ENCODE data around the gene AK3.

Gene AK3

DNA sequence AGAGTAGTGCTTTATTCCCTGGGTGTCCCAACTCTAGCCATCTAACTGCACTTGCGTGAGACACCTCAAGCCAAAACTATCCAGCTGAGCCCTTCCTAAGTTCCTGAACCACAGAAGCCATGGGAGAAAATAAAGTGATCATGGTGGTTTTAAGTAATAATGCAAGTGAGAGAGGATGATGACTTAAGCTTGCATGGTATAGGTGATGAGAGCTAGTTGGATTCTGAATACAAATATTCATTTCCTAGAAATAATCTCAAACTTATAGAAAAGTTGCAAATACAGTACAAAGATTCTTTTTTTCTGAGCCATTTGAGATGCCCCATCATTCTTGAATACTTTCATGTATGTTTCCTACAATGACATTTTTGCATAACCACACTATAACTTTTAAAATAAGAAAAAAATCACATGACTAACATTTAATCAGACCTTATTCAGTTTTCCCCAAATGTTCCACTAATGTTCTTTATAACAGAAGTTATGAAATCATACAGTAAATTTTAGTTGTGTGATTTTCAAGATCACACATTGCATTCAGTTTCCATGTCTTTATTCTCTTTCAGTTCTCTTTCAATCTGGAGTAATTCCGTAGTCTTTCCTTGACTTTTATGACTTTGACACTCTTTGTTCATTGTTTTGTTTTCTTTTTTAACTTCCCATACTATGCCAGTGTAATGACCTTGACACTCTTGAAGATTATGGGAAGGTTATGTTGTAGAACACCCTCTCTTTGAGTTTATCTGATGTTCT lies 5.5 kb upstream of the AK3 start:
- DNase-seq: no peak

DNA sequence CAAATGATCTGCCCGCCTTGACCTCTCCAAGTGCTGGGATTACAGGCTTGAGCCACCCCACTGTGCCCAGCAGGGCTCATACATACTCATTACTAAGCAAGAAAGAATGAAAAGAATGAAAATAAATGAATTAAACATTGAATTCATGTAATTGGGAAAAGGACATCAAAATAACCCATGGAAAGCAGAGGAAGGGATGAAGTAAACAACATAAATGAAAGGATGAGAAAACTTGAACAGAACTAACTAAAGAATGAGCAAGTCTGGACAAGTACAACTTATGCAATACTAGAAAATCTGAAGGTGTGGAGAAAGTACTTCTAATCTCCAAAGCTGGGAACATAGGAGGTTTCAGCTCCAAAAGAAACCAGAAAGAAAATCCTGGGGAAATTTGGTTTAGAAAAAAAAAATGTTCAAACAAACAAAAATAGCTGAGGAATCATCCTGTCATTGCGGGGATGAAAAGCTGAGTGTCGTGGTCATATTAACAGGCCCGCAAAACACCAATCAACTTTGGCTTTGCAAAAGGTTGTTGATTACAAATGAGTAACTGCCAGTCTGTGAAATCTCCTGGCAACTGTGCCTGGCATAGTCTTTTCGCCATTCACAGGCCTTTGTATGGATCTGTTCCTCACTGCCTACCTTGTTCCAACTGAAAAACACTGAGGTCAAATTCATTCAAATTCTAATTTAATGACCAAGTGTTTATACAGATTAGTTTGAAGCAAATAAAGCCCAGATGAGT lies 2.3 kb upstream of the AK3 start:
- no peak for DNase-seq

GRCh38 chr9:4742246-4742645 lies 1.2 kb upstream of the AK3 start:
- no peak for DNase-seq

DNA sequence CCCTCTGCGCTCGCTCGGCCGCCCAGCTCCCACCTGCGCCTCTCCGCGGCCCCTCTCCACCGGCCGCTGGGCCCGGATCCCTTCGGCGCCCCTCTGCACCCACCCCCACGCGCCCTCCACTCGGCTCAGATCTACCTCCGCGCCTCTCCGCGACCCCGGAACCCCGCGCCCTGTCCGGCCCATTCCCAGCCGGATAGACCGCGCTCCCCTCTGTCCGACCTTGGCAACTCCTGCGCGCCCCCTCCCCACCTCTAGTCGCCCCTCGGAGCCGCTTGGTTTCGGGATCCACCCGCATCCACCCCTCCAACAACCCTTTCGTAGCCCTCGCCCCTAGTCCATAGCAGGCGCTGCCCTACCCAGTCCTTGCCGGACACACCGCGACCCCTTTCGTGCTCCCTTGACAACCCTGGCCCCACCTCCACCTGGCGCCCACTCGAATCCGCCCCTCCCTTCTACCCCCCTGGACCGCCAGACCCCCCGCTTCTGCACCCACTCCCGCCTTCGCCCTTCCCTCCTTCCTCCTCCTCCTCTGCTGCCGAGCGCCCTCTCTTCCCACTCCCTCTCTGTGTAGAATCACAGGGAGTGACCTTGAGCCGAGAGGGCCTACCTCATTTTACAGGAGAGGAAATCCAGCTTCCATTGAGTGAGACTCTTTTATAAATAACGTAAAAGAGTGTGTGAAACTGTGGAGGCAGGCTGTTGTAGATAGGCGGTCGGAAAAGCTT lies 525 bp upstream of the AK3 start:
- DNase-seq: peak; percentile 28

DNA sequence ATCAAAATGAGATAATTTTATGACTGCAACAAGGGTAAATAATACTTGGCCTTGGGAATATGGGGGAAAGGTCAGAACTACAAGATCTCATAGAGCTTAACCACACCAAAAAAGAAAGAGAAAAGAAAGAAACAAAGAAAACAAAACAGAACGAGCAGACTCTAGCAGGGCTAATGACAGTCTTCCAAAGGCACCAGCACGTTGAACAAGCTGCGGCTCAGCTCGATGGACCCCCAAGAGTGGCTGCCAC lies 689 bp downstream of the AK3 start:
- DNase-seq: no peak

GRCh38 chr9:4739587-4740387 lies 1.2 kb downstream of the AK3 start:
- DNase-seq: peak; percentile 33

DNA sequence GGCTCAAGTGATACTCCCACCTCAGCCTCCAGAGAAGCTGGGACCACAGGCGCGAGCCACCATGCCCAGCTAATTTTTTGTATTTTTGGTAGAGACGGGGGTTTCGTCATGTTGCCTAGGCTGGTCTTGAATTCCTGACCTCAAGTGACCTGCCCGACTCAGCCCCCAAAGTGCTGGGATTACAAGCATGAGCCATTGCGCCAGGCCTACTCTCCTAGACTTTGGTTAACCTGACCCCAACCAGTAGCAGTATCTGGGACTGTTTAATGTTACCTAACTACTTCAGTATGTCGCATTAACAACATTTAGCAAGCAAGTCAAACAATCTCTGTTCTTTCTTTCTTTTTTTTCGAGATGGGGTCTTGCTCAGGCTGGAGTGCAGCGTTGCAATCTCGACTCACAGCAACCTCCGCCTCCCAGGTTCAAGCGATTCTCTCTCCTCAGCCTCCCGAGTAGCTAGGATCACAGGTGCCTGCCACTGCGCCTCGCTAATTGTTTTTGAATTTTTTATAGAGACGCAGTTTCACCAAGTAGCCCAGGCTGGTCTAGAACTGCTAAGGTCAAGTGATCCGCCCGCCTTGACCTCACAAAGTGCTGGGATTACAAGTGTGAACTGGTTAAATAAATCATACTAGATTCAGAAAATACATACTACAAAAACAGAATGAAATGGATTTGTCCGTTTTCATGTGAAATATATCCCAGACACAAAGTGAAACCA lies 2.0 kb downstream of the AK3 start:
- DNase-seq: peak; percentile 20

GRCh38 chr9:4734150-4734549 lies 6.9 kb downstream of the AK3 start:
- DNase-seq: peak; percentile 64

- no peak for DNase-seq
Observed at GRCh38 chr9:4732890-4733289, 8.1 kb downstream of the AK3 start.

GRCh38 chr9:4727593-4727992 lies 13.4 kb downstream of the AK3 start:
- no peak for DNase-seq

GRCh38 chr9:4725706-4726442 lies 15.1 kb downstream of the AK3 start:
- DNase-seq: no peak

- DNase-seq: no peak
Observed at GRCh38 chr9:4721736-4722135, 19.3 kb downstream of the AK3 start.

GRCh38 chr9:4718911-4719310 lies 22.1 kb downstream of the AK3 start:
- DNase-seq: peak; percentile 1

DNA sequence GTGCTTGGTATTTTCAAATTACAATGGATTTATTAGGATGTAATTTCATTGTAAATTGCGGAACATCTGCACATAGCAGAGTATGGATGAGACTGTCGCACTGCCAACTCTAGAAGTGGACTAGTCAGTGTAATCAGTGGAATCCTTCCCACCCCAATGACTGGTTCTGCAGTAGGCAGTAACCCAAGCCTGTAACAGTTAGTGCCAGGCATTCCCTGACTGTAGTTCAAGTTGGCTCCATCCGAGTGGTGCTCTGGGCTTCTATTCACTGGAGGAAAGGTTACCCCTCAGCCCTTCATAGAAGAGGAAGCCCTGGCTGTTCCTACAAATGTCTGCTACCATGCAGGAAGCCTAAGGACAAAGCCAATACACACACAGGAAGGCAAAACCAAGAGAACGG lies 23.2 kb downstream of the AK3 start:
- DNase-seq: no peak

DNA sequence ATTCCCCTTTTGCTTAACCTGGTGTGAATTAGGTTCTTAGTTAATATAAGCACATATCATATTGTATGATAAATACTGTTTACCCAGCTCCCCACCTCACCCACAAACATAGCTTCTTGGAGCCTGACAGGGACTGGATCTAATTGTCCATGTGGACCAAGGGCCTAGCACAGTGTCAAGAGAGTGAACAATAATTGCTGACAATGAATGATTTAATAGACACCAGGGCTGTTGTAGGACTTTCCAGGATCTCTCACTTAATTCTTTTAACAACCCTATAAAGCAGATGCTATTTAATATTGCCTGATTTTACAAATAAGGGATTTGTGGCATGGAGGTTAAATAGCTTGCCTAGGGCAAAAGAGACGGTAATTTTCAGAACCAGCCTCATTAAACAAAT lies 24.8 kb downstream of the AK3 start:
- DNase-seq: no peak

DNA sequence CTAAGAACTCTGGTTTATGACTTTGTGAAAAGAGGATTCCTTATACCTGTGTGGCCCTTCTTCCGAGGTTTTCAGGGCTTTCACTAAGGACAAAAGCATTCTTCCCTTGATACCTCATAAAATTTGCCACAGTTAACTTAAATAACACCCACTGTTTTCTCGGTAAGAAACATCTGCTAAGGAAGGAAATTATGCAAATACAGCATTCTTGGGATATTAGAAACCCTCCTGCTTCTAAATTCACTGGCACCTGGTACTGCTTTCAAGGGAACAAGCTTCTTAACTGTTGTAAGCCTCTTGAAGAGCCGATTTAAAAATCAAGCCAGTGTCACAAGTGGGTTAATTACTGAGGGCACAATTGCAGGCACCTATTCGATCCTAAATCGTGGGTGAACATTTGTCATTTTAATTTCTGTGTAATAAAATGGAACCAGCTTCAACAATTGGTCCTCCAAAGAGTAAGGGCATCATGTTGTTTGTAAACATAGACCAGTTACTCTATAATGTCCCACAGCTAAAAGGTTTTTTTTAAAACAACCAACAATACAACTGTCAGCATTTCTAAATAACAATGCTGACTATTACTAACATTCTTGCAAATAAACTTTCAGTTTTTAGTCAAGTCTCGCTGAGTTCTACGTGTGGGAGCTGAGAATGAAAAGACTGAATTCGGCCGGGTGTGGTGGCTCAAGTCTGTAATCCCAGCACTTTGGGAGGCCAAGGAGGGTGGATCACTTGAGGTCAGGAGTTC lies 26.6 kb downstream of the AK3 start:
- DNase-seq: peak; percentile 42

GRCh38 chr9:4713849-4714248 lies 27.2 kb downstream of the AK3 start:
- DNase-seq: no peak

- no peak for DNase-seq
Observed at GRCh38 chr9:4709380-4709779, 31.6 kb downstream of the AK3 start.

GRCh38 chr9:4706971-4707622 lies 33.9 kb downstream of the AK3 start:
- DNase-seq: peak; percentile 16

DNA sequence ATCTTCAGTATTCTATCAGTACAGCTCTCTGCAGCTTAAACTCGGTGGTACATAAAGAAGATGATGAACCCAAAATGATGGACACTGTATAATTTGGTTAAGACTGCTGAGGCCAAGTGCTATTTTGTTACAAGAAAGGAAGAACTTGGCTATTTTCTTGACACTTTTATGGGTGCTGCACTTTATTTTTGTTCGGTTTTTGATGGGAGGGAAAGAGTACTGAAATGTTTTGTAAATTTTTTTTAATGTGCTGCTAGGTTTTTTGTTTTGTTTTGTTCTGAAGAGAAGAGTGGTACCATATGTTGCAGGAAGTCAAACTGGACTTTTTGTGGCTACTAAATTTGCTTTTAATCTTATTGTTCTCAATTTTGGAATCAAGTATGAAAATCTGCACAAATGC lies 35.0 kb downstream of the AK3 start:
- no peak for DNase-seq

- no peak for DNase-seq
Observed at GRCh38 chr9:4704129-4704528, 36.9 kb downstream of the AK3 start.
